Right ventricle myocardium superior (tissue), 1 donor: ENCODE results near the gene NOA1. TPM values are rescaled to one million over a fixed set of nuclear protein-coding genes. Genes with fewer than 3 reads are reported as not detected.
"Not testable (repeated sequence)": the region's sequence is repeated elsewhere in the genome, so short reads cannot be mapped to it uniquely, and the experiment has no call there.

Experiments
- ATAC-seq: fragments of 200-7000 bp; cut with Tn5 transposase; one replicate; pipeline ENCODE4 v1.9.1; 2020; ENCODE audit warnings: mild to moderate bottlenecking; ENCODE audit not compliant: poor library complexity
- DNase-seq: peaks from one replicate; pipeline ENCODE4 v3.0.0-alpha.2; 2020
- intact Hi-C: fragments of 100-400 bp; cut with DNase I; formaldehyde crosslinking; loops from one replicate; pipeline ENCODE4 v1.11.2; 2022
- total RNA-seq: library from RNA; stranded (reverse); fragmentation: NEBNext Ultra II Directional; extraction: Animal tissue kit (Norgen Biotek cat#: 25700); gene quantifications from one replicate; pipeline ENCODE4 v1.2.1, GENCODE V29; 2021
- donor health status: DM: no; HTN: yes; CAD: no; lungs with severe emphysema.

NOA1 gene
- total RNA-seq, 1 donor from 2014 or later: 11.5 TPM

- intact Hi-C loops: no loop called here
- no peak for DNase-seq
Measured at GRCh38 chr4:56971383-56971782, 6.0 kb downstream of the NOA1 start.

GRCh38 chr4:56961107-56961500 lies 16.3 kb downstream of the NOA1 start:
- no peak for ATAC-seq
- intact Hi-C loops: no loop called here

More at GRCh38 chr4:56971383-56971782, 6.0 kb downstream of the NOA1 start:
- no peak for ATAC-seq

DNA sequence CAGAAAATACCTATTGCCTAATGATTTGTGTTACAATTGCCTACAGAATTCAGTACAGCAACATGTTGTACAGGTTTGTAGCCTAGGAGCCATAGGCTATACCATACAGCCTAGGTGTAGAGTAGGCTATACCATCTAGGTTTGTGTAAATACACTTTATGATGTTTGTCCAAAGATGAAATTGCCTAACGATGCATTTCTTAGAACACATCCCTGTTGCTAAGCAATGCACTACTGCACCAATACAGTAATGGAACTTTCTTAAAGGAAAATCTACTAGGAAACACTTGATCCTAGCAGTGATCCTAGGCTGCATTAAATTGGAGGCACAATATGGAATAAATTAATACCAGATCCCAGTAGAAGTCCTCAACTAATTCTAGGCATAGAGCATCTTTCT lies 18.3 kb downstream of the NOA1 start:
- intact Hi-C loops: no loop called here
- DNase-seq: no peak
- no peak for ATAC-seq

More at GRCh38 chr4:56961107-56961500, 16.3 kb downstream of the NOA1 start:
- DNase-seq: no peak

DNA sequence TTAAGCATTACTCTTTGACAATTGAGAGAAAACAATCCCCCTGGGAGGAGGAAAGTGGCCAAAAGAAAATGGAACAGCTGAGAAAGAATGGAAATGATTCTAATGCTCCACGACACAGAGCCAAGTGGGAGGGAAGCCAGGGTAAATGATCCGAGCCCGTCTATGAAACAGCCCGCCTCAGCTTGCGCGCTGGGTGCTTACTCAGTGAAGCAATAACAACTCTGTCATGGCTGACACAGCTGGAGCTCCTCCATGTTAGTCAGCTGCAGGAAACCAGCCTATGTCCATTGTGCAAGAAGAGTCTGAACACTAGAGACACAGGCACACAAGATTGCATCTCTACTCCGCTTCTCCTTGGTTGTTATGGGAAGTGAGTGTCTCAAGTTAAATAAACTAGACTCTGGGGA lies 19.3 kb downstream of the NOA1 start:
- intact Hi-C loops: no loop called here
- peak; percentile 96 for ATAC-seq
- DNase-seq: peak; percentile 87

DNA sequence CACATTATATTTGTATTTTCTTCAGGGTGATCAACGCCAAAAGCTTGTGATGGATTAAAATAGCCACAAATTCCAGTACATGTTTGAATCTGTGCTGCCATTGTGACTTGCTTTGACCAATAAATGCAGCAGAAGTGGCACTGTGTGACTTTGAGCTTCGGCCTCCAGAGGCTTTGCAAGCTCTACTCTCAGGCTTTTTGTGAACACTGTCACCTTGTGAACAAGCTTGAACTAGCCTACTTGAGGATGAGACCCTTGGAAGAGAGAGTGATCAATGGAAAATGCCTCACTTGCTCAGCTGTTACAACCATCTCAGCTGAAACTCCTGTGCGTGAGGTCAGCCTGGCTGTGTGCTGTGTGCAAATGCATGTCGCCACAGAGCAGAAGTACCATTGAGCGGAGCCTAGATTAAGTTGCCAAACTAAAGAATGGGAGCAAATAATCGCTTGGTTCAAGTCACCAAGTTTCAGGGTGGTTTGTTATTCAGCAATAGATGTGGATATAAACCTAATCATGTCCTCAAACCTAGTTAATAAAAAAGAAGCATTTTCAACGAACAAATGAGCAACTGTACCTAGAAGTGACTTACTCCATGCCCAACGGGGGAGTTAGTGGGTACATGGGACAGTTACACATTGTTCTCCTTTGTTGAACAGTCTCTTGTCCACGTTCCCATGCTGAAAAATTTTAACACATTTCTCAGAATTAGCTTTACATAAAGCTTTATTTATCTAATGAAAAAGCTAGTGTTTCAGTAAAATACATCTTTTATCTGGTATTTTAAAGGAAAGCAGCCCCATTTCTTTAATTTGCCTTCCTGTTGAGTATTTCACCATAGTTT lies 23.5 kb downstream of the NOA1 start:
- DNase-seq (no peak), ATAC-seq (no peak)
- intact Hi-C loops: no loop called here

DNA sequence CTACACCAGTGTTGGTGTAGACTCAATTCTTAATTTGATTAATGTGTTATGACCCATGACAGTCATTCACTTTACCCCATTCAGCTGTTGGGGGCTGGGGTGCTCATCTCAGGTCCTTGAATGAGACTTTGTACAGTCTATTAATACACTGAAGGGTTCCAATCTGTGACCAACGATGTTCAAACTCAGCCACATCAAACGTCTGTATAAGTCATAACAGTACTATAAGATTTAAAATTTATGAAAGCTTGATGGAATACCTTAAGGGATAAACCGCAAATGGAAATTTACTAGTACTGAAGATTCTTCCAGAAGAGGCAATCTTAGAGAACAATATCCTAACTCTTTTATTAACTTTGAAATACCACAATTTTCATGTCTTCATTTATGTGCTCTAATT lies 36.0 kb downstream of the NOA1 start:
- intact Hi-C loops: no loop called here
- ATAC-seq: no peak

GRCh38 chr4:56940971-56941370 lies 36.4 kb downstream of the NOA1 start:
- intact Hi-C loops: no loop called here
- DNase-seq (no peak), ATAC-seq (no peak)

More for the DNA sequence above, 36.0 kb downstream of the NOA1 start:
- no peak for DNase-seq

DNA sequence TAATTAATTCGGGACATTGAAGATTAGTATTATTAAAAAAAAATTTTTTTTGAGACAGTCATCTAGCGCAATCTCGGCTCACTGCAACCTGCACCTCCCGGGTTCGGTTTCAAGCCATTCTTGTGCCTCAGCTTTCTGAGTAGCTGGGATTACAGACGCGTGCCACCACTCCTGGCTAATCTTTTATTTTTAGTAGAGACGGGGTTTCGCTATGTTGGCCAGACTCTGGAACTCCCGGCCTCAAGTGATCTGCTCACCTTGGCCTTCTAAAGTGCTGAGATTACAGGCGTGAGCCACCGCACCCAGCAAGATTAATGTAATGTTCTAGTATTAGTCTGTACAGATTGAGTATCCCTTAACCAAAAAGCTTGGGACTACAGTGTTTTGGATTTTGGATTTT lies 37.0 kb downstream of the NOA1 start:
- intact Hi-C loops: no loop called here
- ATAC-seq: no peak
- DNase-seq: no peak

- ATAC-seq, DNase-seq, intact Hi-C loops: not testable (repeated sequence)
Measured at GRCh38 chr4:56939826-56940225, 37.6 kb downstream of the NOA1 start.

- intact Hi-C loops: no loop called here
- ATAC-seq (no peak), DNase-seq (no peak)
Measured at GRCh38 chr4:56937262-56937661, 40.1 kb downstream of the NOA1 start.

DNA sequence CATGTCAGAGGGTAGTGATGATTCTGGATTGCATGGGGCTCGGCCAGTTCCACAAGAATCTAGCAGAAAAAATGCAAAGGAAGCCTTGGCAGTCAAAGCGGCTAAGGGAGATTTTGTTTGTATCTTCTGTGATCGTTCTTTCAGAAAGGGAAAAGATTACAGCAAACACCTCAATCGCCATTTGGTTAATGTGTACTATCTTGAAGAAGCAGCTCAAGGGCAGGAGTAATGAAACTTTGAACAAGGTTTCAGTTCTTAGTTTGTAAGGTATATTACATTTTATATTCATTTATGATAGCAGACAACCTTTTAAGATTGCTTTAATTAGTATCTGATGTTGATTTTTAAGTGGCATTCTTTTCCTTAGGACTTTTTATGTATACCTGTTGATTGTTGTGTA lies 45.5 kb downstream of the NOA1 start:
- no peak for ATAC-seq
- intact Hi-C loops: no loop called here
- no peak for DNase-seq

GRCh38 chr4:56930638-56931037 lies 46.8 kb downstream of the NOA1 start:
- ATAC-seq: no peak
- intact Hi-C loops: no loop called here

DNA sequence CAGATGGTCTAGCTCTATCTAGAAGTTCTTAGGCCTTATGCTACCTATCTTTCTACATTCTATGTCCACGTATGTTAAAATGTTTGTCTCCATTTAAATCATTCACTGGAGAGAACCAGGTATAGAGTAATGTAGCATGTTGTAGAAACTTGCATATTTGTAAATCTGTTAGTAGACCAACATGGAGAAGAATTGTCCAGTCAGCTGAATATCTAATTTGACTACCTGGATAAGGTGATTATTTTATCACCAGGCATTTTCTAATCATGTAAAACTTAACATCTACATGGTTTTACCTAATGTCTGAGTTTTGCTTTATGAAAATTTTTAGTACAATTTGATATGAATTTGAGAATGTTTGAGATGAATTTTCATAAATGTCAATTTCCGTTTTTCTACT lies 50.2 kb downstream of the NOA1 start:
- intact Hi-C loops: no loop called here
- ATAC-seq (no peak), DNase-seq (no peak)

More at GRCh38 chr4:56930638-56931037, 46.8 kb downstream of the NOA1 start:
- DNase-seq: no peak

DNA sequence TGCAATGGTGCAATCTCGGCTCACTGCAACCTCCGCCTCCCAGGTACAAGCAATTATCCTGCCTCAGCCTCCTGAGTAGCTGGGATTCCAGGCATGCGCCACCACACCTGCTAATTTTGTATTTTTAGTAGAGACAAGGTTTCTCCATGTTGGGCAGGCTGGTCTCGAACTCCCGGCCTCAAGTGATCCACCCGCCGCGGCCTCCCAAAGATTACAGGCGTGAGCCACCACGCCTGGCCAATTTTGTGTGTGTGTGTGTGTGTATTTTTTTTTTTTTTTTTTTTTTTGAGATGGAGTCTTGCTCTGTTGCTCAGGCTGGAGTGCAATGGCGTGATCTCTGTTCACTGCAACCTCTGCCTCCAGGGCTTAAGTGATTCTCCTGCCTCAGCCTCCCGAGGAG lies 62.4 kb downstream of the NOA1 start:
- intact Hi-C loops, DNase-seq, ATAC-seq: not testable (repeated sequence)

DNA sequence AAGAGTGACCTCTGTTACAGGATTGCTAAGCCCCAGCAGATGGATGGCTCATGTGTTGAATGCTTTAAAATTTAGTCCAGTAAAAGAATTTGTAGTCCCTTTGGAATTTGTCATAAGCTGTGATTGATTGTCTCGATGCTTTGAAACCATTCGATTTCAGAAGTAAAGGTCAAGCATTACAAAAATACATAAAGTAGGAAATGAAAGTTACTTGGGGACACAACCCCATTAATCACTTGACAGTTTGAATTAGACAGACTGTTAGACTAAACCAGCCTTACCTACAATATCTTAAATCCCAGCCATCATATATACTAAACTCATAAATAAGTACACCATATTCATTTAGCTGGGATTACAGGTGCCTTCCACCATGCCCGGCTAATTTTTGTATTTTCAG lies 63.1 kb downstream of the NOA1 start:
- intact Hi-C loops: no loop called here
- ATAC-seq (no peak), DNase-seq (no peak)

Other genes starting within 250 kb of the NOA1 start
- 1.6 TPM for gene SPINK2, start 155.9 kb downstream of the NOA1 start, total RNA-seq
- 24.0 TPM for gene REST, start 69.7 kb downstream of the NOA1 start, total RNA-seq
- 71.6 TPM for gene POLR2B, start 1.3 kb upstream of the NOA1 start, total RNA-seq
- gene IGFBP7, start 132.8 kb upstream of the NOA1 start, total RNA-seq: 769 TPM